SU-DHL-6 (cell line): ENCODE data around the gene KLK10.

Source experiments
- CTCF ChIP-seq: fragments of 200-600 bp; sonication (generic); IDR thresholded peaks from one replicate; pipeline ENCODE4 v1.5.1; 2017; ENCODE audit warnings: antibody characterized with exemption, mild to moderate bottlenecking, low read length, moderate library complexity; ENCODE audit not compliant: insufficient read depth, poor library complexity, severe bottlenecking
- EZH2phosphoT487 ChIP-seq: fragments of 200-600 bp; sonication (generic), shearing (Covaris generic); conservative IDR thresholded peaks from 2 replicates; pipeline ENCODE4 v1.6.1; 2018; ENCODE audit warnings: mild to moderate bottlenecking, antibody characterized with exemption, low read length, moderate library complexity, mixed read lengths

GRCh38 chr19:51019544-51019925, at the start of gene KLK10:
- TF ChIP-seq CTCF (no peak), EZH2phosphoT487 (no peak)
